ENCODE measurements around the gene RPTN.

DNA sequence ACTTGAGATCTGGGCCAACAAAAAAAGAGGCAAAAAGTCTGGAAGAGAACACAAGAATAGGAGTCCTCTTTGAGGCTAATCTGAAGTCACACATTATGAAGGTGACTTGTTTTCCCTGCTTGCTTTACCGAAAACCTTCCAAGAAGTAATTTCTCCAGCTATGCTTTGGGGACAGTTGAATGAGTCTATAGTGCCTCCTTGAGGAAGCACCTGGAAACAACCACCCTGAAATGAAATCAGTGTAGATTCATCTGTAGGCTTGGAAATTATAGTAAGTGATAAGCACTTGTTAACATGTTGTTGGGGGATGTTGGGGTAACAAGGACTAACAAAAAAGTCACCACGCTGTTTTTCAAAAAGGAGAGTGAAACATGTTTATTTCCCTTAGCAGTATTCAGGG lies 23.4 kb upstream of the RPTN start:
- TF ChIP-seq EZH2 (IDR thresholded peaks at IDR 0.05), result no peak
- no peak for TF ChIP-seq POLR2AphosphoS5 (IDR thresholded peaks at IDR 0.05; ENCODE audit: borderline replicate concordance, low read depth, low read length)
- TF ChIP-seq FOXP2 (optimal IDR thresholded peaks at IDR 0.05; ENCODE audit: control extremely low read depth, extremely low read length, insufficient read depth), result no peak

Measured in SK-N-MC (cell line).